ENCODE results near the gene LIN28A. TPM values are rescaled to one million over a fixed set of nuclear protein-coding genes. Genes with fewer than 3 reads are reported as not detected.

The LIN28A gene
- total RNA-seq, 2 experiments from 2014 or later = not detected

- CTCF ChIA-PET = interaction anchor here (1.3 kb wide), 1 partner anchor 22 kb away, joined by 4 read pairs; no protein-coding TSS in a partner anchor
Measured at GRCh38 chr1:26478988-26479387, 68.4 kb downstream of the LIN28A start.

More at GRCh38 chr1:26478988-26479387, 68.4 kb downstream of the LIN28A start:
- Histone ChIP-seq H3K36me3 (ENCODE audit: insufficient read depth, low read length) (peaks cover 40% of the 10 kb centered on the region), H3K4me3 (ENCODE audit: low read length) (no peak overlapping the region), H3K4me1 (ENCODE audit: insufficient read depth, low read length) (peaks cover 5% of the 10 kb centered on the region), H3K27ac (ENCODE audit: low read depth in 1 of 2, low read length in 2 of 2) (no peak overlapping the region), H3K9me3 (ENCODE audit: control insufficient read depth in 1 of 2, insufficient read depth in 1 of 2, low read length in 2 of 2) (no peaks in the 10 kb centered on the region), H3K27me3 (ENCODE audit: control insufficient read depth in 1 of 2, insufficient read depth in 2 of 2, low read length in 2 of 2) (no peaks in the 10 kb centered on the region)
- no peak for ATAC-seq (ENCODE audit: poor library complexity)
- H3K36me3 Mint-ChIP-seq (ENCODE audit: low read depth) = peaks cover 66% of the 10 kb centered on the region
- peaks cover 27% of the 10 kb centered on the region for H3K4me1 Mint-ChIP-seq (ENCODE audit: low read depth)
- H3K9me3 Mint-ChIP-seq = no peaks in the 10 kb centered on the region
- POLR2A ChIA-PET = interaction anchor here (1.2 kb wide), 1 partner anchor 22 kb away, joined by 4 read pairs; no protein-coding TSS in a partner anchor
- H3K27me3 Mint-ChIP-seq = no peaks in the 10 kb centered on the region
- peak overlapping the region; percentile 32 for H3K27ac Mint-ChIP-seq
- no peak for DNase-seq
- intact Hi-C loops (cut with DNase I, micrococcal nuclease) = no loop called here
- no peak for TF ChIP-seq CTCF (IDR thresholded peaks at IDR 0.05)
- H3K4me3 Mint-ChIP-seq = no peak overlapping the region

Other genes starting within 250 kb of the LIN28A start
- gene C1orf232, start 241.9 kb upstream of the LIN28A start, total RNA-seq = not detected
- 1 to 10 TPM; 5.0 to 6.6 TPM for gene ZNF593, start 240.9 kb upstream of the LIN28A start, total RNA-seq
- gene ZNF593OS, start 239.0 kb upstream of the LIN28A start, total RNA-seq = not detected
- gene CNKSR1, start 233.3 kb upstream of the LIN28A start, total RNA-seq = 1 to 10 TPM; 2.3 to 3.6 TPM
- gene CATSPER4, start 220.2 kb upstream of the LIN28A start, total RNA-seq = not detected
- 1 to 10 TPM; 7.6 to 8.4 TPM for gene CEP85, start 176.6 kb upstream of the LIN28A start, total RNA-seq
- 100 to 1,000 TPM; 178 to 193 TPM for gene SH3BGRL3, start 130.7 kb upstream of the LIN28A start, total RNA-seq
- 10 to 100 TPM; 39.3 to 42.3 TPM for gene UBXN11, start 104.2 kb upstream of the LIN28A start, total RNA-seq
- 100 to 1,000 TPM; 582 to 608 TPM for gene CD52, start 92.9 kb upstream of the LIN28A start, total RNA-seq
- 1 to 10 TPM; 1.3 to 1.4 TPM for gene CRYBG2, start 56.7 kb upstream of the LIN28A start, total RNA-seq
- gene ZNF683, start 38.1 kb upstream of the LIN28A start, total RNA-seq = under 1 TPM in 1 of 2 experiments, not detected in 1; 0.41 TPM
- gene DHDDS, start 21.5 kb downstream of the LIN28A start, total RNA-seq = 10 to 100 TPM; 26.3 to 26.8 TPM
- gene HMGN2, start 61.6 kb downstream of the LIN28A start, total RNA-seq = 100 to 1,000 TPM; 323 to 330 TPM
- gene RPS6KA1, start 118.9 kb downstream of the LIN28A start, total RNA-seq = 10 to 100 TPM; 29.1 to 29.6 TPM